GM18507 (cell line): ENCODE data around the gene PLXNA4.

ENCODE experiments used
- DNase-seq: peaks from one replicate; pipeline ENCODE4 v3.0.0; 2011; ENCODE audit warnings: low read depth; ENCODE audit not compliant: insufficient read length; ENCODE audit errors: extremely low spot score
- FAIRE-seq: peaks from 2 replicates; lab custom pipeline; 2011; peaks lifted over from hg19 to GRCh38; lab: Jason Lieb, UNC

The PLXNA4 gene

DNA sequence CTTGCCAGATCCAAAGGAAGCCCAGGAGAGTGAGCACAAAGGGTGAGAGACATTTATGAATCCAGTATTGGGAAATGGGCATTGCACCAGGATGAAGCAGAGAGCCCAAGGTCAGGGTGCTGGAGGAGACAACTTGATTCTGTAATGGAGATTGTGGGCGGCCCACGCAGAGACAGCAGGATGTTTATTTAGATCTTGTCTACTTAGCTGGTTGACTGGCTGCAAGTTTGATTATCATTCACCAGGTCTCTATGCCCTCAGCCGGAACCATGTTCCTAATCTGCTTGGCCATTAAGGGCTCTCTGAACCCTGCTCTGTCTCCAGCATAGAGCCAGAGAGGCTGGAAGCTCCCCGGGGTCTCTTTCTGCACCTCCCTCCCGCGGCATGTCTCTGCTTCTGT lies 188.7 kb downstream of the PLXNA4 start:
- FAIRE-seq (no peak), DNase-seq (no peak)

DNA sequence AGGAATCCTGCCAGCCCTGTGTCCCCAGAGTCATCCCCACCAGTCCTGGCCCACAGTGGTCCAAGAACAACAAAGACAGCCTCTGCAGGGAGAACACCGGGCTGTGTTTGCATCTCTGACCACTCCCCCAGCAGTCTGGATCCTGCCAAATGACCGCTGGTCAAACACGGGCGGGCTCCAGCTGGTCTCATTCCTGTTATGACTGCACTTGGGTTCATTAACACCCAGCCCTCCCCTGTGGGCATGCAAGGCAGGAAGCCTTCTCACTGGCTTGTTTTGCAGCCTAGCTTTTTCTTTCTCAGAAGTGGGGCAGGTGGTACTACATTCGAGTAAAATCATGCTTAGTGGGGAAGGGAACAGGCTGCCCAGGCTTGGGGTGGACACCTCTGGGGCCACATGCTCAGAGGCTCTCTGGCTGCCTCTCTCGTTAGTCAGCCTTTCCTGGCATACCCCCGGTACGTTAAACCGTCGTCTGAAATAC lies 190.0 kb downstream of the PLXNA4 start:
- DNase-seq (no peak), FAIRE-seq (no peak)

DNA sequence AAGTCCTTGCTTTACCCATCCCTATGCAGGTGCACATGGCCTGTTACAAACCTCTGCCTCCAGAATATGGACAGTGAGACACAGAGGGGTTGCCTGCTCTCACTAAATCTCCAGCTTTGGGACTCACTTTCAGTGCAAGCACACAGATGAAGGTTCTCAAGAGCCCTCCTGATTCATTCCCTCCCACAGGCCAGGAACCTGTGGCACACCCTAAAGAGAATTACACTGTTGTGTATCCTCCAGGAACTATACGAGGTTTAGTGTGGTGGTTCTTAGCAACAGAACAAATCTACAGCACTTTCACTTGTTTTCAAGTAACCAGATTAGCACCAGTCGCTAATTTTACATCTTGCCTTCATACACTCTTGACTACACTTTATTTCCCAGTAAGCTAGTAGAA lies 192.3 kb downstream of the PLXNA4 start:
- no peak for FAIRE-seq

DNA sequence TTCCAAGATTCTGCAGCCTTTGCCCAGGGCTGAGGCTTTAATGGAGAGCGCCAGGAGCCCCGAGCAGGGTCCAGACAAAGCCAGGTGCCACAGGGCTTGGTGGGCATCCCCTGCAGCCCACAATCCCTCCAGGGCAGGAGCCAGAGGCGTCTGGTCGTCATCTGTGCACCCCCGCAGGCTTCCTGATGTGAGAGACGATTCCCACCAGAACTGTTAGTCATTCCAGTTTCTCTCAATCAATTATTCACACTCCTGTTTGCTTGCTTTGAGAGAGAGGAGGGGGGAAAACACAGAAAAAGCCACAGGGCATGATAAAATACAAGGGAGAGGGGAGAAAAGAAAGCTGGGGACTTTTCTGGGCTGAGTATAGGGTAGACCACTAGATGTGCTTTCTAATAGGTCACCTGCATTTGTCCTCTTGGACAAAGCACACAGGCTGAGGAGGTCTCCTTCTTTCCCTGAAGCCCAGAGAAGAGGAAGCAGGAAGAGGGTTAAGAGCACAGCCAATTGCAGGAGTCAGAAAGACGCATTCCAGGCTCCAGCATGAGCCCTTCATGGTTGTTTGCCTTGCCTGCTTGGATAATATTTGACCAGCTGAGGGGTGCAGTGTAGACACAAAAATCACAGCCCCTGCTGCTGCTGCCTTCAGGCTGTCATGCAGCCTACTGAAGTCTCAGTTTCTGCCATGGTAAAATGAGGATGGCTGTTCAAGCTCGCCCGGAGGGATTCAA lies 194.4 kb downstream of the PLXNA4 start:
- FAIRE-seq (no peak), DNase-seq (no peak)

More for the DNA sequence above, 192.3 kb downstream of the PLXNA4 start:
- no peak for DNase-seq

DNA sequence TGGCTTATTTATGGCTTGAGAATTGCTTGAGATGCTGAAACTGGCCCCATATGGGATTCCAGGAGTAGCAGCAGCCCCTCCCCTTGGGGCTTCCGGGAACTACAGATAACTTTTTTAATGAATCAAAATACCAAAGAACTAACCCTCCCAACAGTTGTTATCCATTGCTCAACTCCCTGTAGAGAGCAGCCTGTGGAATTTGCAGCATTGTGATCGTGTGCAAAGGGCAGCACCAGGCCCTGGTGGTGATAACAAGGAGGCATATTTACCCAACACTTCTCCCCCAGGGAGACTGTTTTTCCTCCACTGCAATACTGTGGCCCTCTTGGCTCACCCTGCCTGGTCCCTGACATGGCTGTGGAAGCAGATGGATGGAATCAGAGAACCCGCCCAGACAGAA lies 196.2 kb downstream of the PLXNA4 start:
- FAIRE-seq = no peak

DNA sequence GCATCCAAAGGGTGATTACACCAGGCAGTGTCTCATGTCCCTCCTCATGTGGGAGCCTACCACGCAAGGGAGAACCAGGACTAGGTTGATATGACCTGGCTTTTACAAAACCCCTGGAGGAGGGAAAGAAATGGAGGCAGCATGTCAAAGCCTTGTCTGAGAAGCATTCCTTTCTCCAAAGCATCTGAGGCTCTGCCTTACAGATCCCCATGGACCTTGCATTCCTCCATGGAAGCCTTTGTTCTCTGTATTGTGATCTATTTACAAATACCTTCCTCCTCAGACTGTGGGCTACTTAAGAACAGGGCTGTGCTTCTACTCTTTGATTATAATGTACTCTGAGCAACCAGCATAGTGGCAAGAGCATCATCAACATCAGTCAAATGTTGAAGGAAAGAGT lies 197.0 kb downstream of the PLXNA4 start:
- FAIRE-seq (no peak), DNase-seq (no peak)

More for the DNA sequence above, 196.2 kb downstream of the PLXNA4 start:
- DNase-seq = no peak

DNA sequence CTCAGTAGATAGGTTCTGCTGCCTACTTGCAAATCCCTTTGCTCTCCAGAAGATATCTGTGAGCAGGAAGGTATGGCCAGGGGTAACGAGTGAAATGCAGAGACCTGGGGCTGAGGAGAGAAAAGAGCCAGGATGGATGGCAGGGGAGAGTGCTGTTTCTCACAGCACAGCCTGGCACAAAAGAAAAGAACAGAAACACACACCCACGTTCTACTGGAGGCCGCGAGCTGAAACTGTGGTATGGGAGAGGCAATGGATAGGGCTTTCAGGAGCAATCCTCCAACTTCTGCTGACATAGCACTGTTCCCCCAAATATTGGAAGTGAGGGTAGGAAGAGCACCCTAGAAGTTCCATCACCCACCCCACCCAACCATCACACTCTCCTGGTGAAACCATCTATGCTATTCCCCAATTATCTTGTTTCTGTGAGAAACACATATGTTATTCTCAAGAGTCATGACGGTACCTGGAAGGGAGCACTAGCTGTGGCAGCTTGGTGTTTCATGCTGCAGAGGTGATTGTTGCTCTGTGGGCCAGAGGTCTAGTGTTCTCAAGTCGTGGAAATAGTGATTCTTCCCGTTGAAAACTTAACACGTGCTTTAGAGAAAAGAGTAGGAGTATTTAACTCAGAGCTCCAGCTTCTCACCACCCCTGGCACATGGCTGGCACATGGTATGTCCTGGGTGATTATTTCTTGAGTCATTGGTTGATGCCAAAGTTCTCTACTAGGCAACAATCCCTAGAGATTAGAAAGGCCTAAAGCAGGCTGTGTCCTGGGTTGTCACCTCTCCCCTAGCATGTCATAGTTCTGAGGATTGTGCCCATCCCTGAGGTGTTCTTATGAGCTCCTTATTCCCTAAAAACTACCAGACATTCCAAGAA lies 198.3 kb downstream of the PLXNA4 start:
- FAIRE-seq = no peak

DNA sequence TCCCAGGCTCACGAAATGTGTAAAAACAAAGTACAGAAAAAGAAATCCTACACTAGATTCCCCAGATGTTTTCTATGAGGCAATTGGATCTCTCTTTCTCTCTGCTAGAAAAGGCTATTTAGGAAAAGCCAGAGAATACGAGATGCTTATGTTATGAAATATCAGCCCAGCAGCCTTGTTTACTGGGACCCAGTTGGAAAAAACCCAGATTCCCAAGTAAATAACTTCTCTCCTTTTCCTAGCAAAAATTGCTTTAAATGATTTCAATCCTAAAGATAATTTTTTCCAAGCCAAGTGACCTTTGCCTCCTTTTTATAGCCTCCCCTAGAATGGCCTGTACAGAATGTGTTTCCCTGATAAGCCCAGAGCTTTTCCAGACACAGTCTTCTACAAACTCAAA lies 199.3 kb downstream of the PLXNA4 start:
- FAIRE-seq (no peak), DNase-seq (no peak)

More for the DNA sequence above, 198.3 kb downstream of the PLXNA4 start:
- DNase-seq = no peak

DNA sequence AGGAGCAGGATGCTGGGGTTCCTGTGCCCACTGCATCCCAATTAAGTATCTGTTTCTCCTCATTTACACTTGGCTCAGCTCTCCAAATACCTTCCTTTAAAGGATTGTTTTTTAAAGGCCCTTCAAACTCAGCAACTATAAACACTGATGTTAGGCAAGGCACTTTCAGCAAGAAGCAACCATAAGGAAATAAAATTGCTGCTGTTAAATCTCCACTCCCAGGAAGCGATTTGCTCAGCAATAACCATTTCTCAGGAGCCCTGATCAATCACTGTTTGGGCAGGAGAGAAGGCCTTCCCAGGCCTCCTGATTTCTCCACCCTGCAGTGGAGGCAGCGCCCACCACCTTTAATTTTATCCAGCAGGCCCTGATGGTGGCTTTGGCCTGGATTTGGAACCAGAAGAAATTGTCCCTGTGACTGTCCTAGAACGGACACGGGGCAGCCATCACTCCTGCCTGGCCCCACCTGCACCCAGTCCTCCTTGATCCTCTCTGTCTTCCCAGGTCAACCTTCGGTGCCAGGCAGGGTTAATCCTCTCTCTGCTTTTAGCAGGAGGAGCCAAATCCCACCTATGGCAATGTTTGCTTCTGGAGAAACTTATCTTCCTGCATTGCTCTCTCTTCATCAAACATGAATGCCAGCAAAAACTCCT lies 199.8 kb downstream of the PLXNA4 start:
- FAIRE-seq = no peak
- no peak for DNase-seq

DNA sequence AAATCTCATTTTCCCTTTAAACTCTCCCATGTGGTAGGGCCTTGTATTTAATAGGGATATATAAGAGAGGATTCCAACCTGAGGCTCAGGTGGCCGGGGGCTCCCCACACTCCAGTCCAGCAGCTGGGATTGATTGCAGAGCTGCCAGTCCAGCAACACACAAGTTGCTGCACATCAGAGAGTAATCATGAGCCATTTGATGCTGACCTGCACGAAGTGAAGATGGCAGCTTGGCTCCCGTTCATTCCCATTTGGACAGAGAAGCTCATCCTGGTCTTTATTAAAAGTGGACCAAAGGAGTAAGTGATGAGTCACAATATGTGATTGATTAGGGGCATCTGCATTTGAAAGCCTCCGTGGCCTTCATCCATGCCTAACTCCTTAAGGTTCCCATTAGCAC lies 202.4 kb downstream of the PLXNA4 start:
- FAIRE-seq = no peak

DNA sequence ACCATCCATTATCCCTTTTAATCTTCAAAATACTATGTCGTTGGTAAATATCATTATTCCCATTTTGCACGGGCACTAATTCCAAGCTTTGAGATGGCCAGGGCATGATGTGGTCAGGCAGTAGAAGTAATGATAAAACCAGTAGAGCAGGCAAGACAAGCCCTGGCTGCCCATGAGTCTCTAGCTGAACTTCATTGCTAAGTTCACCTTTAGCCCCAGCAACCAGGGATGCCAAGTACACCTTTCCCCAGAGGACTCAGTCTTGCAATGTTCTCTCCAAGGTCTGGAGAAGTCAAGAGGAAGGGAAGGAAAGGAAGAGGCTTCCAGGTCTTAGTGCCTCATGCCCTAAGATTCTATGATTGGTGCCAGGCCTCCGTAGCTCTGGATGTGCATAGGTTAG lies 203.2 kb downstream of the PLXNA4 start:
- DNase-seq = no peak

More for the DNA sequence above, 202.4 kb downstream of the PLXNA4 start:
- no peak for DNase-seq

DNA sequence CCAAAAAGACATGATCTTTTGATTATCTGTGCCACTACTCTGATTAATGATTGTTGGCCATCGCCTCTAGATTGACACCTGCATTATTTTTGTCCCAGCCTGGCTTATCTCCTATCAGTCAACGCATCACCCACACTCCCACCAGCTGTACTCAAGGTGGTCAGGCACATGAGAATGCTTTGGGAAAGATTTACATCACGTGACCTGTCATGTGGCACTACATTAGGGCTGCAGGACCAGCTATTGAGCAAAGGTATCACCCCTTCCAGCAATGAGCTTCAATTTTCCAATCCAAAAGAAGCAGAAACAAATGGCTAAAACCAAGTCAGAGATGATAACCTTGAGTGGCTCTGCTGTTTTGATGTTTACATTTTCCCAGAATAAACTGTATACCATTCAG lies 204.3 kb downstream of the PLXNA4 start:
- no peak for DNase-seq
- no peak for FAIRE-seq

More for the DNA sequence above, 203.2 kb downstream of the PLXNA4 start:
- no peak for FAIRE-seq

DNA sequence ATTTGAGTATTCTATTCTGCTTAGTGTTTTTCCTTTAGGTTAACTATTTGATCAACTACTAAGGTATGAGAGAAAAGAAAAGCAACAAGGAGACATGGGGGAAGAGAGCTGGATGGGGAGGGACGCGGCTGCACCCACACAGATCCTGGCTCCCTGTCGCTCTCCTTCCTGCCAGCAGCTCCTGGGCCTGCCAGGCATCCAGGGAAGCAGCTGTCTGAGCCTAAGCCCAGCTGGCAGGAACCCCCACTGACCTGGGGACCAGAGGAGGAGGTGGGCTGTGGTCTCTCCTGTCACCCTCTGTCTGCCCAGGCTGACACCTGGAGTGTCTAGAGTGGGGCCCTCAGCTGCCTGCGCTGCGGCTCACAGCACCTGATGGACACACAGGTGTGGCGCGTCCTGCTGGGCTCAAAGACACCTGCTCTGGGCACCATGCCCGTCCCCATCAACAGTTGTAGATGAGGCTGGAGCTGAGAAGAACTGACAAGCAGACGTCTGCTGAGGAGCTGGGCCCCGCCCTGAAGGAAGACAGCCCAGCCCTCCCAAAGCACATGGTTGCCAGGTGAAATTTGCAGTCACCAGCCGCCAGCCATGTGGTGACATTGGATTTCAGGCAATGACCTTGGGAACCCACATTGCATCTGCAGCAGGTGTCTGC lies 207.9 kb downstream of the PLXNA4 start:
- DNase-seq = no peak
- no peak for FAIRE-seq

DNA sequence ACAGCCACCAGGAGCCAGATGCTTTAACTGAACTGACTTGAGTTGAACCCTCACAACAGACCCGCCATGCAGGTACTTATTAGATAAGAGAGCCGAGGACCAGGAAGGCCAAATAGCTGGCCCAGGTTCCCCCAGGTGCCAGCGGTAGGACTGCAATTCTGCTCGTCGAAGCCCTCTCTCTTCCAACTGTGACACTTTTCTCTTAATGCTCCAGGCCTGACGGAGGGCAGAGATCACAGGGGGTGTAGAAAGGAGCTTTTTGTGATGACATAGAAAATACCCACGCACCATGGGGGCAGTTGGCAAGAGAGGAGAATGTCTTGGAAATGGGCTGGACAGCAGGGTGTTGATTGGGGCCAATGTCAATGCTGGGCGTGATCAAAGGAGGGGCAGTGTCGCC lies 208.5 kb downstream of the PLXNA4 start:
- FAIRE-seq = no peak
- no peak for DNase-seq

DNA sequence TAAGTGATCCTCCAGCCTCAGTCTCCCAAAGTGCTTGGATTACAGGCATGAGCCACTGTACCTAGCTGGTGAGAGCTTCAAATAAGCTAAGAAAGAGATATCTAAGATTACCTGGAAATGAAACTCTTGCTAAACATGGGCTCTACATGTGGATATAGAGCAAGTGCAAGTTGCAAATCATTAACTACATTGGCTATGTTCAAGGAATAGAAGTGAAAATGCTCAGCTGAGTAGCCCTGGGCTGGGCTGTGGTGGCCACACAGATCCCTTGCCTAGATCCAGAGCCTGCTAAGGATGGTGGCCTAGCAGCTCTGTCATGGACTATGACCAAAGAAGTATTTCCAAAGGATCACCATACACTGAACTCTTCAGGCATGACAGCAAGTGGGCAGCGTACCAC lies 209.3 kb downstream of the PLXNA4 start:
- FAIRE-seq (no peak), DNase-seq (no peak)

DNA sequence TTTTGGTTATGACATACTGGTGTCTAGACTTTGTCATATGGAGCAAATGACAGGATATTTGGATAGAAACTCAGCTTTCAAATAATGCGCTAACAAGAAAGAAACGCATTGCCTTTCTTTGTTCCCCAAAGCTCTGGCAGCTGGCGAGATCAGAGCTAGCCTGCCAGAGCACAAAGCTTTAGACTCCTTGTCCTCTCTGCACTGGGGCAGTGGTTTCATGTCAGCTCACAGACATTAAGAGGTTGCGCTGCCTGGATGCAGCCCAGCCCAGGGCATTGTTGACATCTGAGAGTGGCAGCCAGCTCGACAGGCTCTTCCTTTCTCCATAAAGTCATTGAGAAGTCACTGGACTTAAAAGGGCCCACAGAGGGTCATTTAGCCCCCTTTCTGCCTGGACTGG lies 212.0 kb downstream of the PLXNA4 start:
- DNase-seq (no peak), FAIRE-seq (no peak)

DNA sequence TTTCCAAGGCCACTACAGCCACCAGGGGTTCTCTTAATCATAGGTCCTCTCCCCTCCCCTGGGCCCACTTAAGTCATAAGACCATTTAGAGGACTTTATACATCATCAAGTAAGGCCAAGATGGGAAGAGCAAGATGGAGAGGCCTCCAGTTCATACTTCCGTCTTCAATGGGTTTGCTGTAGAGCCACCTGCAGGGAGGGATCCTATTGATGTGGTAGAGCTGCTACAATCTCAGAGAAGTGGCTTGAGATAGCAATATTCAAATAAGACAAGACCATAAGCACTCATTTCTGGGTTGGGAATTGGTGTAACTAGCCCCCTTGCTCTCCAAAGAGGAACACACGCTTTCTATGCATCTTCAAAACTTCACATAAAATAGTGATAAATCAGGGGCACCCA lies 214.2 kb downstream of the PLXNA4 start:
- no peak for DNase-seq
- no peak for FAIRE-seq

DNA sequence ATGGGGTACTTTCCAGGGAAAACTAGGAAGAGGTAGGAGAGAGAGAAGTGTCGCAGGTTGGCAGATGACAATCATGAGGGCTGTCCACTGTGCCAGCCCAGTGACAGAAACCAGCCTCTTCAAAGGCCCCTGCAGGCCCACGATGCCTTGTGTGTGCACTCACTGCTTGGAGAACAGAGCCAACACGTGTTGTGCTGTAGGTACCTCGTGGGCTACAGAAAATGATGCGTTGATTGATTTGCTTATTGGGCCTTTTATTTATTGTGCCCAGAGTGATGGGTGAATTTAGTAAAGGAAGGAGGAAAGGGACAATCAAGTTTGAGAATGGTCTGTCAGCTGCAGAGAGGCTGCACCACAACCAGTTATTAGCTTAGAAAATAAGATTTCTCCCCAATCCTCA lies 215.1 kb downstream of the PLXNA4 start:
- FAIRE-seq = no peak
- no peak for DNase-seq

DNA sequence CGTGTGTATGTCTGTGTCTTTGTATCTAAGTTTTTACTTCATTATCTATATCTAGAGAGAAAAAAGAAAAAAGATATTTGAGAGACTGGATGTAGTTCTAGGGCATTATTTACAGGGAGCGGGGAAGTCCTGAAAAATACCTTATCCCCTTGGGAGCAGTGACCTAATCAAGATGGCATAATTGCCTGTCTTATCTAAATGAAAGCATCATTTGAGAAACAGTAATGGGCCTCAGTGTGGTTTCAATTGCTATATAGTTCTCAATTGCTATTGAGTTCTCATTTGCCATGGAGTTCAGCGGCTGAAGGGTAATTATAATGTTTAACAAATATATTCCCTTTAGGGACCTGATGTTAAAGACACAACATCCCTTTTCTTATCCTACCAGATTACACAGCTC lies 216.5 kb downstream of the PLXNA4 start:
- no peak for DNase-seq
- FAIRE-seq = no peak

DNA sequence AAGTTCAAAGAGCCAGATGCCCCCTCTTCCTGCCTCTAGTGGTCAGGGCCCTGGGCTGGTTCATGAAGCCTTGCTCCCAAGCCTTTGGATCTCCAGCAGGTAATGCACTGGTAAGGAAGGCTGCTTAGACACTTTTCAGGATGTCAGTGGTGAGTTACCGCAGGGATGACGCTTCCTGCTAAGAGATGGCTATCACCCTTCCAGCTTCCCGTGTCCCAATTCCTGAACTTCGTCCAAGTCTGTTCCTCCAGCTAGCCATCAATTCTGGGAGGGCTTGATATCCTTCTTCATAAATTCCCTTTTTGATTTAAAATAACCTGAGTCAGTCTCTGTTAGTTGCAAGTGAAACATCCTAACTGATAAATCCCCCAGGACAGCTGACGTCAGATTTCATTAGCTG lies 221.2 kb downstream of the PLXNA4 start:
- DNase-seq (no peak), FAIRE-seq (no peak)
